HG03571 (cell line): ENCODE results near the gene EFCAB5.
"Not testable (repeated sequence)": the region's sequence is repeated elsewhere in the genome, so short reads cannot be mapped to it uniquely, and the experiment has no call there.

Experiments used
- ATAC-seq: cut with Tn5 transposase; IDR thresholded peaks from one replicate; pipeline ENCODE4 v1.9.1; 2021; ENCODE audit not compliant: unreplicated experiment

The EFCAB5 gene

GRCh38 chr17:30002088-30002487, 60.7 kb downstream of the EFCAB5 start:
- no peak for ATAC-seq

- no peak for ATAC-seq
Observed at GRCh38 chr17:30005709-30006320, 64.4 kb downstream of the EFCAB5 start.

DNA sequence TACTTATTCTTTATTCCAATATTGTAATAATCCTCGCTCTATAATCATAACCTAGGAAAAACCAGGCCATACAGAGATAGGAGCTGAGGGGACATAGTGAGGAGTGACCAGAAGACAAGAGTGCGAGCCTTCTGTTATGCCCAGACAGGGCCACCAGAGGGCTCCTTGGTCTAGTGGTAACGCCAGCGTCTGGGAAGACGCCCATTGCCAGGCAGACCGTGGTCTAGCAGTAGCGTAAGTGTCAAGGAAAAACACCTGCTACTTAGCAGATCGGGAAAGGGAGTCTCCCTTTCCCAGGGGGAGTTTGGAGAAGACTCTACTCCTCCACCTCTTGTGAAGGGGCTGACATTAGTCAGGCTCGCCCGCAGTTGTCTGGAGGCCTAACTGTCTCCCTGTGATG, 70.5 kb downstream of the EFCAB5 start:
- ATAC-seq = not testable (repeated sequence)

GRCh38 chr17:30021708-30022317, 80.4 kb downstream of the EFCAB5 start:
- no peak for ATAC-seq

DNA sequence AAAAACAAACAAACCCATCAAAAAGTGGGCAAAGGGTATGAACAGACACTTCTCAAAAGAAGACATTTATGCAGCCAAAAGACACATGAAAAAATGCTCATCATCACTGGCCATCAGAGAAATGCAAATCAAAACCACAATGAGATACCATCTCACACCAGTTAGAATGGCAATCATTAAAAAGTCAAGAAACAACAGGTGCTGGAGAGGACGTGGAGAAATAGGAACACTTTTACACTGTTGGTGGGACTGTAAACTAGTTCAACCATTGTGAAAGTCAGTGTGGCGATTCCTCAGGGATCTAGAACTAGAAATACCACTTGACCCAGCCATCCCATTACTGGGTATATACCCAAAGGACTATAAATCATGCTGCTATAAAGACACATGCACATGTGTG, 83.9 kb downstream of the EFCAB5 start:
- not testable (repeated sequence) for ATAC-seq

GRCh38 chr17:30027676-30028075, 86.2 kb downstream of the EFCAB5 start:
- ATAC-seq = no peak

DNA sequence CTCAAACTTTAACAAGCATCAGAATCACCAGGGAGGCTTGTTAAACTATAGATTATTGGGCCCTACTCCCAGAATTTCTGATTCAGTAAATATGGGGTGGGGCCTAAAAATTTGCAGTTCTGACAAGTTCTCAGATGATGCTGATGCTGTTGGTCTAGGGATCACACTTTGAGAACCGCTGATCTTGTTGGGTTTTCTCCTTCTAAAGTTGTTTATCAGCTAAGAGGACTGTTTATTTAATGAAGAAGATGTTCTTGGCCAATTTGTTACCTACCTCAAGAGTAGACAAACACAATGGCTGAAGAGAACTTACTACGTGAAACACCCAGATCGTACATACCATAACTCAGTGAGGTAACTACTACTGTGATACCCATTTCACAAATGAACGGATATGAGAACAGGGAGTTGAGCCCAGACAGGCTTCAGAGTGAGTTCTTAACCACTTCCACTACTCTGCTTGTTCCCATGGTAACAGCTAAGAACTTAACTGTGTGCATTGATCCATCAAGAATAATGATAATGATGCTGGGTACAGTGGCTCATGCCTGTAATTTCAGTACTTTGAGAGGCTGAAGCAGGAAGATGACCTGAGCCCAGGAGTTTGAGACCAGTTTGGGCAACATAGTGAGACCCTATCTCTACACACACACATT, 89.9 kb downstream of the EFCAB5 start:
- no peak for ATAC-seq

DNA sequence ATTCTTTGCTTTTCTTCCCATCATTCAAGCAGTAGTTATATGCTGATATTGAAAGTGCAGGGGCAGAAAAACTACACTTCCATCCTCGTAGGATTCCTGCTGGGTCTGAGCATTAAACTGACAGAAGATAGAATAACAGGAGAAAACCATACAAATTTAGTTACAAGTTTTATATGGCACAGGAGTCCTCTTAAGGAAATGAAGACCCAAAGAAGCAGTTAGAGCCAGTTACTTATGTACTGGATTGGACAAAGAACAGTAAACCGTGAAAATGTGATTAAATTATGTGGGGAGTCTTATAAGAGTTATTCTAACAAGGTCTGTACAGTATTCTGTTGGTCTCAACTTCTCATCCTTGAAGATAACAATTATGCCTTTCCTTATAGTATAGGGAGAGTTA, 93.9 kb downstream of the EFCAB5 start:
- no peak for ATAC-seq

GRCh38 chr17:30040719-30041518, 99.5 kb downstream of the EFCAB5 start:
- ATAC-seq = not testable (repeated sequence)

- no peak for ATAC-seq
Observed at GRCh38 chr17:30041551-30041950, 100.1 kb downstream of the EFCAB5 start.

DNA sequence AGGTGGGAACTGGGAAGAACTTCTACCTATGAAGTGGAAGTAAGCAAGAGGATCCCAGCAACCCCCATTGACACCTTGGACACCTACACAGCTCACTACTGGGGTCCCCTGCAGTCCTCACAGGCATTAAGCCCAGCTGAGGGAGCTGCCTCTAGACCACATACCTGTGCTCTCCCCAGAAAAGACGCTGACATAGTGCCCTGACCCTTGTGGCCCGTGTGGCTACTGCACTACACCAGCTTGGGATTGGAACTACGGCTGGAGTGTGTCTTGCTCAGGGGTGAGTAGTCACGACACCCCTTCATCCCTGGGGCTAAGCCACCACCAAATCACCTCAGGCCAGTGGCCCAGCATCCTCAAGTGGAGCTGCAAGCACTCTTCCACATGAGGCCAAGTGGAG, 120.9 kb downstream of the EFCAB5 start:
- no peak for ATAC-seq

GRCh38 chr17:30064738-30065137, 123.3 kb downstream of the EFCAB5 start:
- ATAC-seq = no peak

GRCh38 chr17:30068465-30068864, 127.0 kb downstream of the EFCAB5 start:
- ATAC-seq = no peak

DNA sequence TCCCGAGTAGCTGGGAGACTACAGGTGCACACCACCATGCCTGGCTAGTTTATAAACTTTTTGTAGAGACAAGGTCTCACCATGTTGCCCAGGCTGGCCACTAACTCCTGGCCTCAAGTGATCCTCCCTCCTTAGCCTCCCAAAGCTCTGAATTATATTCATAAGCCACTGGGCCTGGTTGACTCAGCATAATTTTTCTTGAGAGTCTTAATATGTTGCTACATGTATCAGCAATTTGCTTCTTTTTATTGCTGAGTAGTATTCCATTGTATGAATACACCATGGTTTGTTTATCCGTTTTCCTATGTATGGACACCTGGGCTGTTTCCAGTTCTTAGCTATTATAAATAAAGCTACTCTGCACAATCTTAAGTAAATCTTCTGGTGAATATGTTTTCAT, 132.8 kb downstream of the EFCAB5 start:
- no peak for ATAC-seq

DNA sequence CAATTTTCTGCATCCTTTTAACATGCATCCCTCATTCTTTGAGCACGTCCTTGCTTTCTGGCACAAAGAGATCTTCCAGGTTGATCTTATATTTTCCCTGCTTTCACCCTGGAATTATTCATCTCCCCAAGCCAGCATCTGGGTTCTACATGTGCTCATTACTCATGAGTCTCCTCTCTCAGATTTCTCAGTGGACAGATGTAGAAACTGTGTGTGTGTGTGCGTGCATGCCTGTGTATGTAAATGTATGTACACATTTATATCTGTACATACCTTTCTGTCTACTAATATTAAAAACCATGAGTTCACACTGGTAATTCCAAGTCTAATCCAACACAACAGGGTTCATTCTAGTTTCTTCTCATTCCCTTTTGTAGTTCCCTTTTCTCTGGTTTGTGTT, 133.3 kb downstream of the EFCAB5 start:
- no peak for ATAC-seq

DNA sequence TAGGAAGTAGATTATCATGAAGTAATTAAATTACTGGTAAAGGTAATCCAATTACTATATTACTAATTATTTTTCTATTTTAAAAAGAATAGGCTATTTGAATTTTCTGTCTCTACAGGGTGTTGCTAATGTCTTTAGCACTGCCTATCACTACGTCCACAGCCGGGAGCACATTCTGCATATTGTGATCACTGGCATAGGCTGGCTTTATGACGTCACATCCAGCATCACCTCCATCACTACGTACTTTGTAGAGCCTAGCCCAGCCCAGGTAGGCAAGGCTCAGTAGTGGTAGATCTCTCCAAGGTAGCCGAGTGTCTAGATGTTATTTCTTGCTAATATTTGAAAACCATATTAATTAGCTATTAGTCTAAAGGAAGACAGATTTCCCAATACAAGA, 141.3 kb downstream of the EFCAB5 start:
- ATAC-seq = no peak

DNA sequence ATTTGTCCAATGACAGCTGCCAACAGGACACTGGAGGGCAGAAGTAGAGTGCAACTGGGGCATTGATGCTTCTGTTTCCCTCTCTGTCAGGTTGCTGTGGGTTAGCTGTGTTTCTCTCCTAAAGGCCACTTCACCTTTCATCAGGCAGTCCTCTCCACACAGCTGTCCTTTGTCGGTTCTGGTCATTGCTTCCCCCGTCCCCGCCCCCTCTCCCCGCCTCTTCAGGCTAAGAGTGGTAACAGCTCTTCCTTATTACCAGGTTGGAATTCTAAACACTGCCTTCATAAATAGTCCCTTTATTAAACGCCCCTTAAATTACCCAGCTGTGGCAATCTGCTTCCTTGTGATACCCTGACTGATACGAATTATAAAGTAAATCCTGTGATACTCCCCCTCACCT, 143.4 kb downstream of the EFCAB5 start:
- no peak for ATAC-seq

DNA sequence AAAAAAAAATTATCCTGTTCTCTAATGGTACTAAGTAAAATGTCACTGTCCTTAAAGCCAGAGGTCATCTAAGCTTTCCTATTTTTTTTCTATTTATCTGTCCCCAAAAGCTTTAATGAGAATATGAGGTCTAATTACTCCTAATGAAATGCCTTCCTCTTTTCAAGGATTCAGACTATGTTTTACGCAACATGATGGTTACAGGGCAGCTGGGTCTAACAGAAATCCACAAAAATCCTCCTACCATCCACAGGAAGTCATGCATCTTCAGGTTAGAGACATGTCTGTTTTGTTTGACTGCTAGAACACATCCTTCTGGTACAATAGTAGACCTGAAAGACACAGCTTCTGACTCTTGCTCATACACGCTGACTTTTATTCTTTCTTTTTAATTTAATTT, 145.5 kb downstream of the EFCAB5 start:
- ATAC-seq = no peak

DNA sequence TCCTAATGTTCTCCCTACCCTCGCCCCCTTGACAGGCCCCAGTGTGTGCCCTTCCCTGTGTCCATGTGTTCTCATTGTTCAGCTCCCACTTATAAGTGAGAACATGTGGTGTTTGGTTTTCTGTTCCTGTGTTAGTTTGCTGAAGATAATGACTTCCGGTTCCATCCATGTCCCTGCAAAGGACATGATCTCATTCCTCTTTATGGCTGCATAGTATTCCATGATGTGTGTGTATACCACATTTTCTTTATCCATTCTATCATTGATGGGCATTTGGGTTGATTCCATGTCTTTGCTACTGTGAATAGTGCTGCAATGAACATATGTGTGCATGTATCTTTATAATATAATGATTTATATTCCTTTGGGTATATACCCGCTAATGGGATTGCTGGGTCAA, 146.0 kb downstream of the EFCAB5 start:
- ATAC-seq = not testable (repeated sequence)

DNA sequence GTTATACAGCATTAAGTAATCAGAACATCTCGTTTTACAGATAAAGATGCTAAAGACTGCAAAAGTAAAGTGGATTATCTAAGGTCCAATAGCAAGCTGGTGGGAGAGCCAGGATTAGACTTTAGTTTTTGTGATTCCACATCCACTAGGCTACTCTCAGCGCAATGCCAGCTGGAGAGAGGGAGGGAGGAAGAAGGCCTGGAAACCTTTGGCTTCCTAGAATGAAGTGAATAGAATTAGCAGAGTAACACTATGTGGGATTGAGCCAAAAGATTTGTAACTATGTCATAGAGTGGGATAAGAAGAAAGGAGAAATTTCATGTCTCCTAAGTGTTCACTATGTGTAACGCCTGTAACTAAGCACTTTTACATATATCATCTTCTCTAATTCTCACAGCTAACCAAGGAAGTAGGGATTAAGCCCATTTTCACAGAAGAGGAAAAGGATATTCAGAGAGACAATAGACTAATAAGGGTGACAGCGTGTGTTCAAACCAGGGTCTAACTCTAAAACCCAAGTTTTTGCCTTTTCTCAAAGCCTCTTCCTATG, 149.8 kb downstream of the EFCAB5 start:
- ATAC-seq = no peak

DNA sequence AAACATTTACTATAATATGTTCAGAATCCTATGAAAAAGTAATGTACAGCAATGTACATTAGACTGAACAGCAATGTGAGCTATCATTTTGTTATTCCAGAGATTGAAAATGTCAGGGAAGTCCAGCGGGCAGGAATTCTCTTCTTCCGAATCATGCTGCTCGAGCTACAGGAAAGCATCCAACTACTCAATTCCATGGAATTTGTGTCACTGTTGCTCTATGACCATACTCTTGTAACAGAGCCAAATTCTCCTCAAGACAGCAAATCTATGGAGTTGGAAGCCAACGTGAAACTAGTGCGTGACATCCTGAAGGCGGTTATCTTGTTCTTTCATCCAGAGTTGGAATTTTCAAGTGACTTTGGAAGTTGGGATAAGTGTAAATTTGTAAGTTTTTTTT, 150.3 kb downstream of the EFCAB5 start:
- ATAC-seq = no peak
